Kidney (tissue), 14 donors: Measurements from ENCODE around the gene PCDHB11. TPM values are rescaled to one million over a fixed set of nuclear protein-coding genes. Genes with fewer than 3 reads are reported as not detected.
"Not testable (repeated sequence)": the region's sequence is repeated elsewhere in the genome, so short reads cannot be mapped to it uniquely, and the experiment has no call there.

ENCODE experiments used
- DNase-seq, 5 donors: peaks; one replicate each; pipeline ENCODE4 v3.0.0-alpha.2; 2013 to 2020
- FAIRE-seq: peaks from 2 replicates; lab custom pipeline; 2012; peaks lifted over from hg19 to GRCh38; lab: Jason Lieb, UNC
- H3K27ac ChIP-seq, 2 donors: one replicate each; pipeline ENCODE4 v1.7.0; 2013; ENCODE audit warnings: low read depth in 2 of 2, low read length in 2 of 2, inconsistent platforms in 1 of 2
- H3K27me3 ChIP-seq: one replicate; pipeline ENCODE4 v1.7.1; 2013; ENCODE audit warnings: low read length, inconsistent platforms; ENCODE audit not compliant: control insufficient read depth, insufficient read depth
- H3K36me3 ChIP-seq, 3 donors: one replicate each; pipeline versions ENCODE4 v1.7.0 to v1.7.1; 2013; ENCODE audit warnings: low read length in 3 of 3, control low read depth in 1 of 3, inconsistent platforms in 1 of 3; ENCODE audit not compliant: insufficient read depth in 3 of 3, control insufficient read depth in 2 of 3
- H3K4me1 ChIP-seq, 3 donors: one replicate each; pipeline versions ENCODE4 v1.7.0 to v1.7.1; 2013; ENCODE audit warnings: low read length in 3 of 3, inconsistent platforms in 1 of 3, low read depth in 1 of 3; ENCODE audit not compliant: control insufficient read depth in 2 of 3, insufficient read depth in 2 of 3
- H3K4me3 ChIP-seq, 3 donors: one replicate each; pipeline versions ENCODE4 v1.7.0 to v1.8.1; 2013; ENCODE audit warnings: low read length in 3 of 3, control low read depth in 1 of 3, inconsistent platforms in 1 of 3
- H3K9ac ChIP-seq, 3 donors: one replicate each; pipeline versions ENCODE4 v1.7.0 to v1.7.1; 2013; ENCODE audit warnings: low read length in 3 of 3, control low read depth in 1 of 3, inconsistent platforms in 1 of 3
- H3K9me3 ChIP-seq, 3 donors: one replicate each; pipeline versions ENCODE4 v1.7.0 to v1.7.1; 2013; ENCODE audit warnings: low read length in 3 of 3, control low read depth in 1 of 3, inconsistent platforms in 1 of 3; ENCODE audit not compliant: control insufficient read depth in 2 of 3, insufficient read depth in 1 of 3
- intact Hi-C: fragments of 100-400 bp; cut with DNase I; formaldehyde crosslinking; loops from one replicate; pipeline ENCODE4 v1.11.1; 2022
- polyA plus RNA-seq: library from polyadenylated mRNA; stranded (reverse); fragments of 350-450 nt; fragmentation: Illumina TruSeq; extraction: RNeasy Lipid Tissue Mini Kit (QIAGEN cat#74804); gene quantifications from one replicate; pipeline ENCODE4 v1.2.3, GENCODE V29; 2014; ENCODE audit warnings: low read depth, low replicate concordance; ENCODE audit not compliant: insufficient read depth
- total RNA-seq: library from RNA; stranded (reverse); fragmentation: NEBNext Ultra II Directional; extraction: Animal tissue kit (Norgen Biotek cat#: 25700); gene quantifications from one replicate; pipeline ENCODE4 v1.2.1, GENCODE V29; 2021
- TF ChIP-seq, protein P1 (sequence below): IDR thresholded peaks from 3 replicates; pipeline ENCODE4 v1.5.1; 2012; ENCODE audit warnings: mild to moderate bottlenecking, moderate library complexity, borderline replicate concordance; ENCODE audit not compliant: insufficient read depth; ENCODE audit errors: extremely low read depth
- donor health status: control.
- donor health status: control.
- donor health status: control.
- donor health status: control.
- donor health status: control.
- donor health status: DM: yes; HTN: yes; CAD: no.
- donor health status: Normal renal cell carcinoma (clear cell type).

PCDHB11 gene
- total and polyA plus RNA-seq, 2 donors from 2014 or later, result 0.47 to 4.3 TPM

DNA sequence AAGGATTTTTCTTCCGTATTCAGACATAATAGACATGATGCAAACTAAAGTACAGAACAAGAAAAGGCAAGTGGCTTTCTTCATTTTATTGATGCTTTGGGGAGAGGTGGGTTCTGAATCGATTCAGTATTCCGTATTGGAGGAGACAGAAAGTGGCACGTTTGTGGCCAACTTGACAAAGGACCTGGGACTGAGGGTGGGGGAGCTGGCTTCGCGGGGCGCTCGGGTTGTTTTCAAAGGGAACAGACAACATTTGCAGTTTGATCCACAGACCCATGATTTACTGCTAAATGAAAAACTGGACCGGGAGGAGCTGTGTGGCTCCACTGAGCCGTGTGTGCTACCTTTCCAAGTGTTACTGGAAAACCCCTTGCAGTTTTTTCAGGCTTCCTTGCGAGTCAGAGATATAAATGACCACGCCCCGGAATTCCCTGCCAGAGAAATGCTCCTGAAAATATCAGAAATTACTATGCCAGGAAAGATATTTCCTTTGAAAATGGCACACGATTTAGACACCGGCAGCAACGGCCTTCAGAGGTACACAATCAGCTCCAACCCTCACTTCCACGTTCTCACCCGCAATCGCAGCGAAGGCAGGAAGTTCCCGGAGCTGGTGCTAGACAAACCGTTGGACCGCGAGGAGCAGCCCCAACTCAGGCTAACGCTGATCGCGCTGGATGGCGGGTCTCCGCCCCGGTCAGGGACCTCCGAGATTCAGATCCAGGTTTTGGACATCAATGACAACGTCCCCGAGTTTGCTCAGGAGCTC, 49.0 kb upstream of the PCDHB11 start:
- TF ChIP-seq, protein P1, sequence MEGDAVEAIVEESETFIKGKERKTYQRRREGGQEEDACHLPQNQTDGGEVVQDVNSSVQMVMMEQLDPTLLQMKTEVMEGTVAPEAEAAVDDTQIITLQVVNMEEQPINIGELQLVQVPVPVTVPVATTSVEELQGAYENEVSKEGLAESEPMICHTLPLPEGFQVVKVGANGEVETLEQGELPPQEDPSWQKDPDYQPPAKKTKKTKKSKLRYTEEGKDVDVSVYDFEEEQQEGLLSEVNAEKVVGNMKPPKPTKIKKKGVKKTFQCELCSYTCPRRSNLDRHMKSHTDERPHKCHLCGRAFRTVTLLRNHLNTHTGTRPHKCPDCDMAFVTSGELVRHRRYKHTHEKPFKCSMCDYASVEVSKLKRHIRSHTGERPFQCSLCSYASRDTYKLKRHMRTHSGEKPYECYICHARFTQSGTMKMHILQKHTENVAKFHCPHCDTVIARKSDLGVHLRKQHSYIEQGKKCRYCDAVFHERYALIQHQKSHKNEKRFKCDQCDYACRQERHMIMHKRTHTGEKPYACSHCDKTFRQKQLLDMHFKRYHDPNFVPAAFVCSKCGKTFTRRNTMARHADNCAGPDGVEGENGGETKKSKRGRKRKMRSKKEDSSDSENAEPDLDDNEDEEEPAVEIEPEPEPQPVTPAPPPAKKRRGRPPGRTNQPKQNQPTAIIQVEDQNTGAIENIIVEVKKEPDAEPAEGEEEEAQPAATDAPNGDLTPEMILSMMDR, result no peak

DNA sequence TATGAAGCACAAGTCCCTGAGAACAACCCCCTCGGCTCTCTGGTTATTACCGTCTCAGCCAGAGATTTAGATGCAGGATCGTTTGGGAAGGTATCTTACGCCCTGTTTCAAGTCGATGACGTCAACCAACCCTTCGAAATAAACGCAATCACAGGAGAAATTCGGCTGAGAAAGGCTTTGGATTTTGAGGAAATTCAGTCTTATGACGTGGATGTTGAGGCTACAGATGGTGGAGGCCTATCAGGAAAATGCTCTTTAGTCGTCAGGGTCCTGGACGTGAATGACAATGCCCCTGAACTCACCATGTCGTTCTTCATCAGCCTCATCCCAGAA, 48.5 kb upstream of the PCDHB11 start:
- Histone ChIP-seq H3K36me3 (no peaks in the 10 kb centered on the region), H3K4me1 (no peaks in the 10 kb centered on the region), H3K9ac (no peak overlapping the region), H3K27me3 (no peaks in the 10 kb centered on the region), H3K4me3 (no peak overlapping the region), H3K27ac (no peak overlapping the region), H3K9me3 (peaks cover 2 to 35% (median 10%) of the 10 kb centered on the region in 3 donors)
- TF ChIP-seq, protein P1, result no peak
- intact Hi-C loops, result no loop called here
- DNase-seq (no peak), FAIRE-seq (no peak)

More for the DNA sequence above, 49.0 kb upstream of the PCDHB11 start:
- intact Hi-C loops, result no loop called here
- H3K4me1 ChIP-seq, result no peaks in the 10 kb centered on the region
- H3K36me3 ChIP-seq, result no peaks in the 10 kb centered on the region
- FAIRE-seq (no peak), DNase-seq (no peak)
- no peak overlapping the region for H3K27ac ChIP-seq
- no peaks in the 10 kb centered on the region for H3K27me3 ChIP-seq
- peak overlapping the region in 1 of 3 donors; percentile 44 for H3K4me3 ChIP-seq
- peaks cover 2 to 34% (median 9%) of the 10 kb centered on the region in 3 donors for H3K9me3 ChIP-seq
- H3K9ac ChIP-seq, result no peak overlapping the region

DNA sequence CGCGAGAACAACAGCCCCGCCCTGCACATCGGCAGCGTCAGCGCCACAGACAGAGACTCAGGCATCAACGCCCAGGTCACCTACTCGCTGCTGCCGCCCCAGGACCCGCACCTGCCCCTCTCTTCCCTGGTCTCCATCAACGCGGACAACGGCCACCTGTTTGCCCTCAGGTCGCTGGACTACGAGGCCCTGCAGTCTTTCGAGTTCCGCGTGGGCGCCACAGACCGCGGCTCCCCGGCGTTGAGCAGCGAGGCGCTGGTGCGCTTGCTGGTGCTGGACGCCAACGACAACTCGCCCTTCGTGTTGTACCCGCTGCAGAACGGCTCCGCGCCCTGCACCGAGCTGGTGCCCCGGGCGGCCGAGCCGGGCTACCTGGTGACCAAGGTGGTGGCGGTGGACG, 47.8 kb upstream of the PCDHB11 start:
- H3K36me3 ChIP-seq, FAIRE-seq: not testable (repeated sequence)

DNA sequence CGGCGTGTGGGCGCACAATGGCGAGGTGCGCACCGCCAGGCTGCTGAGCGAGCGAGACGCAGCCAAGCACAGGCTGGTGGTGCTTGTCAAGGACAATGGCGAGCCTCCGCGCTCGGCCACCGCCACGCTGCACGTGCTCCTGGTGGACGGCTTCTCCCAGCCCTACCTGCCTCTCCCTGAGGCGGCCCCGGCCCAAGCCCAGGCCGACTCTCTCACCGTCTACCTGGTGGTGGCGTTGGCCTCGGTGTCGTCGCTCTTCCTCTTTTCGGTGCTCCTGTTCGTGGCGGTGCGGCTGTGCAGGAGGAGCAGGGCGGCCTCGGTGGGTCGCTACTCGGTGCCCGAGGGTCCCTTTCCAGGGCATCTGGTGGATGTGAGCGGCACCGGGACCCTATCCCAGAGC, 47.3 kb upstream of the PCDHB11 start:
- peaks cover 2 to 46% (median 17%) of the 10 kb centered on the region in 3 donors for H3K9me3 ChIP-seq
- H3K4me3 ChIP-seq, H3K36me3 ChIP-seq, DNase-seq, H3K4me1 ChIP-seq, intact Hi-C loops, H3K27me3 ChIP-seq, H3K27ac ChIP-seq, H3K9ac ChIP-seq, FAIRE-seq: not testable (repeated sequence)

More for the DNA sequence above, 47.8 kb upstream of the PCDHB11 start:
- intact Hi-C loops, H3K9ac ChIP-seq, H3K27ac ChIP-seq, DNase-seq, H3K27me3 ChIP-seq, H3K4me3 ChIP-seq, H3K4me1 ChIP-seq: not testable (repeated sequence)
- peaks cover 2 to 42% (median 13%) of the 10 kb centered on the region in 3 donors for H3K9me3 ChIP-seq
